Thyroid gland (tissue), 4 donors: ENCODE results near the gene TPBG.

ENCODE experiments used
- CTCF ChIP-seq, 6 experiments: fragments of 200-600 bp in 3 of 6; fragments of 450-650 bp in 3 of 6; sonication (generic) in 3 of 6; IDR thresholded peaks; one replicate each; pipeline ENCODE4 v1.5.1; 2016 to 2019; ENCODE audit warnings: antibody characterized with exemption in 6 of 6, mild to moderate bottlenecking in 2 of 6, inconsistent platforms in 1 of 6, moderate library complexity in 1 of 6
- POLR2A ChIP-seq, 2 donors: fragments of 450-650 bp; IDR thresholded peaks; one replicate each; pipeline ENCODE4 v1.6.1; 2017; ENCODE audit warnings: antibody characterized with exemption in 2 of 2, mild to moderate bottlenecking in 2 of 2, moderate library complexity in 1 of 2

DNA sequence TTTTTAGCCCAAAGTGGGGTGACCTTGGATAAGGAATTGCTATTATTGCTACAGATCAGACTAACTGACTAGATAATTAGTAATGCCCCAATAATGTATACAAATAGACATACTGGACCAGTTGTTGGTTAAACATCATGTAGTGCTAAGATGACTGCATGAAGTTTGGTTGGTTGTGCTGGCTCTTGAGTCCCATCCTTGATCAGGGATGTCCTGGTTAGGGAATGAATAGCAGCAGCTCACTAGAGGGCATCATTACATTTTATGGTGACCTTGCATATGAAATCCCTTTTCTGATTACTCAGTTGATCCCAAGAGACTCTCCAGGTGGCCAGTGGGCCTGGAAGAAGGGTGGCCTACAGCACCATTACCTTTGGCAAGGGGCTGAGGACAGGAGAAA lies 10.9 kb downstream of the TPBG start:
- TF ChIP-seq POLR2A (IDR thresholded peaks at IDR 0.05) (no peak), CTCF (IDR thresholded peaks at IDR 0.05) (no peak)
